Activated gamma-delta T cell treated with anti-CD3 and anti-CD28 coated beads, Interleukin-2, amount 50 U/mL, for 16 hours (primary cell): ENCODE data around the gene ADRA2A.

Experiments used
- DNase-seq: peaks from one replicate; pipeline ENCODE4 v3.0.0-alpha.2; 2020; ENCODE audit warnings: low read depth

Gene ADRA2A

DNA sequence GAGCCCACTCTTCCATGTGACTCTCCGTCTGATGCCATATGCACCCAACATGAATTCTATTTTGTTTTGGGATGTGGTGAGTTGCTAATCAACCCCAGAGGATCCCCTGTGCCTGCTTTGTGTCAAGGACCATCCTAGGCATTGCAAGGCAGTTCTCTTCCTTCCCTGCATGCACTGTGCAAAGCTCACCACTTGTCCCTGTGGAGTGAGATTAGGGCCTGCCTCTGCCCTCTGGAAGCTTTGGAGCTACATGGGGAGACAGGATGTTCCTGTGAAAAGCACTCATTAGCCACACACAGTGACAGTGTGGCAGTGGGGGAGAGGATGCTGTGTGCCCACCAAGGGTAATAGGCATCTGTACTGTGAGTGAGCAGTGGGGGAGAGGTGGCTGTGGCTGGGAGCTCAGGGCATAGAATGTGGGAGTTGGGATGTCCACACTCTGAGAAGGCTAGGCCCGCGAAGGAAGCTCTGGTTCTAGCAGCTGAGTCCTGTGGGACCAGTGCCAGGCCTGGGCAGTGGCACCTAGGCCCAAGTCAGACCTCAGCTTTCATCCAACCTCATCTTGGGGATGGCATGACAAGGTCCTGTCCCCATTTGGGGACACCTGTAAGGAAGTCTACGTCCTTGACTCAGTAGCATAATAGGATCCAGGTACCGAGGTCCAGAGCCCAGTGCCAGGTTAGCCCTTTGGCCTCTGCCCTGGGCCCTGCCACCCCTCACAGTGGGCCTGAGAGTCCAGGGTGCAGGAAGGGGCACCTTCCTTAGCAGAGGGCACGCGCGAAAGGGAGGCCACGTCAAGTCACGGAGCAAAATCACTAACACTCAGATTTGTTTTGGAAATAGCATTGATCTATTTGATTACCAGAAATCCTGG, 6.6 kb downstream of the ADRA2A start:
- DNase-seq, result no peak

- DNase-seq, result no peak
These were observed 7.8 kb downstream of the ADRA2A start for GRCh38 chr10:111084366-111085255.

DNA sequence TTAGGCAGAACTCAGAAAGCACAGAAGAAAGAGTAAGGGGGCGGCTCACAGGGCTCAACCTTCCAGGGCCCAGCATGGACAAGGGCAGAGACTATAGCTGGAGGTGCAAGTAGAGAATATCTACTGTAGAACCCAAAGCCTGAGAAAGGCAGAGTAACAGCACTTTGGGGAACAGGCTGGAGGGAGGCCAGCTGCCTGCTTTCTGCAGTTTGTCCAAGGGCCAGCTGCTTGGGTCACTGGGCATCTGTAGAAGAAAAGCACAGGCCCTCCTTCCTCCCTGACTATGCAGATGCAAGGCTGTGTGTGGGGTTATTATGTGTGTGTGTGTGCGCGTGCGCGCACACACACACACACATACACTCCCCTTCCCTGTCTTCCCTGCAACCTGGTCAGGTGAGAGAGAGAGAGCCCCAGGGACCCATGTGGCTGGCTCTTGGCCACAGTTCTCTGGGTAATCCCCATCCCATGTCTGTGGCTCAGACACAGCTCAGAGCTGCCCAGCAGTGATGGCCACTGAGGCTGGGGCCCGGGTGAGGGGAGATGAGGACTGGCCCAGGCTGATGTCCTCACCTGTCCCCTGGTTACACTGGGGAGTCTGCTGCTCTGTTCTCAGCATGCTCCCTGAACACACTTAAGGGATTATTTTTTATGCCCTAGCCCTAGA, 9.0 kb downstream of the ADRA2A start:
- no peak for DNase-seq

GRCh38 chr10:111086574-111086973, 9.7 kb downstream of the ADRA2A start:
- DNase-seq, result no peak

- no peak for DNase-seq
These were observed 10.5 kb downstream of the ADRA2A start for GRCh38 chr10:111087331-111087756.

DNA sequence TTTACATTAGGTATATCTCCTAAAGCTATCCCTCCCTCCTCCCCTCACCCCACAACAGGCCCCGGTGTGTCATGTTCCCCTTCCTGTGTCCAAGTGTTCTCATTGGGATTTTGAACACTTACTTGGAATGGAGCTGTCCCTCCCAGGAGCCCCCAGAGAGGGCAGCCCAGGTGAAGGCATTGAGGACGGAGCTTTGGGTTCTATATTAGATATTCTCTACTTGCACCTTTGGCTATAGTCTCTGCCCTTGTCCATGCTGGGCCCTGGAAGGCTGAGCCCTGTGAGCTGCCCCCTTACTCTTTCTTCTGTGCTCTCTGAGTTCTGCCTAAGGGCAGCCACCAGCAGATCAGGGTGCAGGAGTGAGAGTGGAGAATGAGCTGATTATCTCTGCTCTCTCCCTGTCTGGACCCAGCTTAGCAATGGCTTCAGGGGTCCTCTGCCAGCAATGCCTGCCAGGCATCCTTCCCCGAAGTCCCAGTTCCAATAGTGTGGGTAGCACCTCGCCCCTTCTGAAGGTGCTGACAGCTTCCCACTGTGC, 11.2 kb downstream of the ADRA2A start:
- DNase-seq, result no peak

GRCh38 chr10:111089293-111089692, 12.5 kb downstream of the ADRA2A start:
- no peak for DNase-seq

DNA sequence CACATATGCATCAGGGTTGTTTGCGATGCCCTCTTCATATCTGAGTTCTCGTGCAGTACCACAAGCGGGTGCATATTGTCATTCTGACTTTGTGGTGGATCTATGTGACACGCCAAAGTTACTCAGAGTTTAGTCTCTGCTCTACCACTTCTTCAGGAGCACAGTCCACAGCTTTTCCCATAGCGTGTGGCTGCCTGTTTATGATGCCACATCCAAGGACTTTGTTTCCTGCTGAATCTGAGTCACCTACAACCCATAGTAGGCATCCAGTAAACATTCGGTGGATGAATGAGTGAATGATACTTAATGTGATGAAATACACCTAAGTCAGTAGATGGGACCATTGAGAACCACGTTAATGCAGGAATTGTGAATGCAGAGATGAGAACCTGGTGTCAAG, 15.0 kb downstream of the ADRA2A start:
- no peak for DNase-seq

GRCh38 chr10:111093741-111094380, 17.0 kb downstream of the ADRA2A start:
- no peak for DNase-seq

DNA sequence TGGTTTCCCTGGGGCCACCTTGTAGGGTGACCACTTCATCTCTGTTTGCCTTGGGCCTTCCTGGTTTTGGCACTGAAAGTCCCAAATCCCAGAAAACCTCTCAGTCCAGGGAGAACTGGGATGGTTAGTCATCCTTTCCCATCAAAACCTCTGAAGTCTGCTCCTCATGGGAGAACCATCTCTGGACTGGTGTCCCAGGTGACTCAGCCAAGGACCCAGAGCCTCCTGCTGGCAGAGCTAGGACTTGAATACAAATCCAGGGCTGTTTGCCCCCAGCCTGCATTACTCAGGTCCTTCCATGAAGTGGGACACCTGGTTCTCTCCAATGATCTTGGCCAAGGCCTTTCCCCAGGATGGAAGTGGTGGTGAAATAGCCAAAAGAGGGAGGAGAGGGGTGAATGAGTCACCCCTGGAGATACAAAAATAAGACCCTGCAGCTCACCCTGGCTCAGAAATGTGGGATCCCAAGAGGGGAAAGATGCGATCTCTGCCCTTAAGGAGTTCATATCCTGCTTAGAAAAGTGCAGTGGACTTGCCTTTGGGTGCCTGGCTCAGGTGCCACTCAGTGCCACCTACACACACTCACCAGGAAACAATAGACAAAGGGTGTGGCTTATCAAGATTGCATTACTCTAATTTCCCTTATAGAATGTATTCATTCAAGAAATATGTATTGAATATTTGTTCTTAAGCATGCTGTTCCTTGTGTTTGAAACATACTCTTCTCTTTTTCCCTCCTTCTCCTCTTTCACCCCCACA, 22.0 kb downstream of the ADRA2A start:
- no peak for DNase-seq

- DNase-seq, result no peak
These were observed 23.4 kb downstream of the ADRA2A start for GRCh38 chr10:111100198-111100597.

- DNase-seq, result no peak
These were observed 25.0 kb downstream of the ADRA2A start for GRCh38 chr10:111101796-111102195.

- DNase-seq, result no peak
These were observed 25.6 kb downstream of the ADRA2A start for GRCh38 chr10:111102359-111102837.

- DNase-seq, result no peak
These were observed 26.5 kb downstream of the ADRA2A start for GRCh38 chr10:111103196-111103840.

DNA sequence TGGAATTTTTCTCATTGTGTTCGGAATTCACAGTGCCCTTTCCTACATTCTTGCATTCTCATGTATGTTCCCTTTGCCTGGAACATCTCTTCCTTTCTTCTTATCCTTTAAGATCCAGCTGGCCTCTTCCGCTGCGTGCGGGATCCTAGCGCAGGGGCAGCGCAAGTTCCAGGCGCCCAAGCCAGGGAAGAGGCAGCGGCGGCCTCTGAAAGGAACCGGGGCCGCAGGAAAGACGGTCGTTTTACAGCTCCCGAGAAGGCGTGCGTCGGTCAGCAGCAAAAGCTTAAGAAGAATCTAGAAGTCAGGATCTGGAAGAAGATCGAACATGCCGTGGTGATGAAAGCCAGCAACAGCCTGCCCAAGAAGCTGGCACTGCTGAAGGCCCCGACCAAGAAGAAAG, 28.0 kb downstream of the ADRA2A start:
- no peak for DNase-seq

DNA sequence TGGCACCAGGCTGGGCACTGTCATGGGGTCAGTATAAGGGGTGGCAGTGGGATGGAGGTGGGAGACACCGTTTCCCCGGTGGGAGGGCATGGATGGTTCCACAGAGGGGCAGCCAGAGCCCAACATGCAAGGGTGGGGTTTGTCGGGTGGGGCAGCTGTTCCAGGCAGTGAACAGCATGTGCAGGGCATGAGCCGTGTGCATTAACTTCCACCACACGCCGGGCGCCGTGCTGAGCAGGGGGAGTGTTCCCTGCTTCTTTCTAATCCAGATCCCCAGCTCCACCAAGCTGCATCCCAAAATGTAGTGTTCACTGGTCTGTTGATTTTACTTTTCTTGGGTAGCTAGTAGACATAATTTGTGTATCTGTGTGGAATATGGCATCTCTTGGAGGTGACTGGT, 29.3 kb downstream of the ADRA2A start:
- no peak for DNase-seq

- no peak for DNase-seq
These were observed 30.2 kb downstream of the ADRA2A start for GRCh38 chr10:111107023-111107422.

- DNase-seq, result no peak
These were observed 31.0 kb downstream of the ADRA2A start for GRCh38 chr10:111107846-111108245.

- no peak for DNase-seq
These were observed 31.6 kb downstream of the ADRA2A start for GRCh38 chr10:111108441-111108840.
